WTC11 (cell line): ENCODE measurements around the gene TMEM176B.

ENCODE experiments used
- ATF3 ChIP-seq: sonication (generic); formaldehyde crosslinking; conservative IDR thresholded peaks from 2 replicates; pipeline ENCODE4 v1.8.1; 2022; ENCODE audit warnings: mild to moderate bottlenecking, missing genetic modification reagents
- E2F1 ChIP-seq: sonication (generic); formaldehyde crosslinking; IDR thresholded peaks from 2 replicates; pipeline ENCODE4 v1.8.0; 2022; ENCODE audit warnings: mild to moderate bottlenecking, missing genetic modification reagents
- ELF4 ChIP-seq: sonication (generic); formaldehyde crosslinking; IDR thresholded peaks from 2 replicates; pipeline ENCODE4 v1.8.1; 2022; ENCODE audit warnings: low read depth, mild to moderate bottlenecking, moderate library complexity, missing genetic modification reagents
- FOXK1 ChIP-seq: sonication (generic); formaldehyde crosslinking; IDR thresholded peaks from 2 replicates; pipeline ENCODE4 v1.8.0; 2022; ENCODE audit warnings: mild to moderate bottlenecking, moderate library complexity, missing genetic modification reagents
- NFYB ChIP-seq: sonication (generic); formaldehyde crosslinking; conservative IDR thresholded peaks from 2 replicates; pipeline ENCODE4 v1.8.0; 2022; ENCODE audit warnings: low read depth, missing genetic modification reagents
- PREB ChIP-seq: sonication (generic); formaldehyde crosslinking; IDR thresholded peaks from 2 replicates; pipeline ENCODE4 v1.8.1; 2022; ENCODE audit warnings: mild to moderate bottlenecking, missing genetic modification reagents, moderate library complexity, borderline replicate concordance
- TEAD4 ChIP-seq: sonication (generic); formaldehyde crosslinking; IDR thresholded peaks from 2 replicates; pipeline ENCODE4 v1.8.0; 2022; ENCODE audit warnings: mild to moderate bottlenecking, missing genetic modification reagents
- ZNF416 ChIP-seq: fragments of 250-450 bp; sonication (Bioruptor Pico); IDR thresholded peaks from 2 replicates; pipeline ENCODE4 v1.9.0; 2021; ENCODE audit warnings: mild to moderate bottlenecking, inconsistent platforms
- ZSCAN18 ChIP-seq: fragments of 250-450 bp; sonication (Bioruptor Pico); IDR thresholded peaks from 2 replicates; pipeline ENCODE4 v2.1.2; 2022; ENCODE audit warnings: mild to moderate bottlenecking, moderate library complexity

- no peak for TF ChIP-seq ZSCAN18 (CRISPR knock-in tag)
- TF ChIP-seq E2F1 (CRISPR knock-in tag): no peak
- TF ChIP-seq ELF4 (CRISPR knock-in tag): no peak
- TF ChIP-seq NFYB (CRISPR knock-in tag): no peak
- no peak for TF ChIP-seq ZNF416 (CRISPR knock-in tag)
- TF ChIP-seq TEAD4 (CRISPR knock-in tag): no peak
- TF ChIP-seq FOXK1 (CRISPR knock-in tag): no peak
- TF ChIP-seq ATF3: no peak
- no peak for TF ChIP-seq PREB (CRISPR knock-in tag)
Observed at GRCh38 chr7:150748376-150748775, 51.8 kb downstream of the TMEM176B start.
